GM18505 (cell line): ENCODE data around the gene YBEY.

Experiments
- ATAC-seq: cut with Tn5 transposase; IDR thresholded peaks from one replicate; pipeline ENCODE4 v1.9.1; 2021; ENCODE audit not compliant: unreplicated experiment
- POLR2A ChIP-seq: IDR thresholded peaks from 4 replicates; pipeline ENCODE4 v1.6.1; 2011; ENCODE audit warnings: borderline replicate concordance; ENCODE audit not compliant: insufficient read depth, insufficient read length; ENCODE audit errors: extremely low read depth

YBEY gene

GRCh38 chr21:46346296-46347202 is 60.4 kb downstream of the YBEY start:
- TF ChIP-seq POLR2A, result no peak
- ATAC-seq, result no peak

GRCh38 chr21:46347203-46347550 is 61.0 kb downstream of the YBEY start:
- no peak for TF ChIP-seq POLR2A
- no peak for ATAC-seq
